HepG2 (cell line): ENCODE data around the gene LHFPL6. TPM values are rescaled to one million over a fixed set of nuclear protein-coding genes. Genes with fewer than 3 reads are reported as not detected.

Experiments used
- polyA plus RNA-seq, 8 experiments: library from polyadenylated mRNA; depleted of rRNA in 3 of 8; stranded (reverse) in 7 of 8; unstranded in 1 of 8; fragments of >200 nt; fragmentation: Illumina TruSeq in 4 of 8; extraction: Trizol in 4 of 8; gene quantifications; 2 replicates each; pipeline versions ENCODE4 v1.2.1 to v1.2.3, GENCODE V29; 2011 to 2016; ENCODE audit warnings: low read depth in 4 of 8, missing spikeins in 1 of 8, mixed read lengths in 1 of 8; ENCODE audit not compliant: insufficient read depth in 1 of 8
- total RNA-seq, 5 experiments: library from RNA; depleted of rRNA; stranded (reverse); fragments of >200 nt; fragmentation: Illumina TruSeq; extraction: Trizol; gene quantifications; 2 replicates each; pipeline ENCODE4 v1.2.3, GENCODE V29; 2016; ENCODE audit warnings: low read depth in 1 of 5

LHFPL6 gene
- total and polyA plus RNA-seq, 2 of the 13 experiments (the other 11 are each of a cell fraction or from before 2014, with no cell fraction given) = not detected

Other genes starting within 250 kb of the LHFPL6 start
- gene COG6, start 52.5 kb upstream of the LHFPL6 start, total RNA-seq (2016; rRNA removed; fragmentation: Illumina TruSeq; extraction: Trizol) = 23.5 and 34.7 TPM in 2 replicates
- gene COG6, start 52.5 kb upstream of the LHFPL6 start, polyA plus RNA-seq (2011; rRNA removed) = 17.4 and 26.1 TPM in 2 replicates